CD4-positive, alpha-beta T cell treated with Interleukin-6 at 100 ng/mL for 8 hours (primary cell): ENCODE data around the gene MCTP2.

Source experiments
- DNase-seq: peaks from one replicate; pipeline ENCODE4 v3.0.0-alpha.2; 2020; ENCODE audit warnings: mixed read lengths, low spot score

MCTP2 gene

GRCh38 chr15:94263341-94264273, 32.2 kb downstream of the MCTP2 start:
- DNase-seq, result no peak

GRCh38 chr15:94265009-94265408, 33.6 kb downstream of the MCTP2 start:
- DNase-seq, result no peak

- no peak for DNase-seq
Observed at GRCh38 chr15:94265982-94266381, 34.6 kb downstream of the MCTP2 start.

DNA sequence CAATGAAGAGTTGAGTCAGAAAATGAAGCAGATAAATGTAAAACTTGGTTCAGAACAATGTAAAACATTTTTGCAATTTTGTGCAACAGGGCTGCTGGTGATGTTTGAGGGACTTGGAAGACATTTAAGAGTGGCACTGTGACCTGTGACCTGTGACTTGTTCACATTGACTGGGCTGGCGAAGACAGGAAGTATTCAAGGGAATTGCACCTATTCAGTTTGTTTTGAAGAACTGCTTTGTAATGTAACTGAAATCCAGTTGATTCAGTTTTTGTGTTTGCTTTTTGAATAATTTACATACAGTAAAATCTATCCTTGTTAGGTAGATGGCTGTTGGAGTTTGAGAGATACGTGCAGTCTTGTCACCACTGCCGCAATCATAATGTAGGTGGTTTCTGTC, 35.4 kb downstream of the MCTP2 start:
- DNase-seq, result no peak

DNA sequence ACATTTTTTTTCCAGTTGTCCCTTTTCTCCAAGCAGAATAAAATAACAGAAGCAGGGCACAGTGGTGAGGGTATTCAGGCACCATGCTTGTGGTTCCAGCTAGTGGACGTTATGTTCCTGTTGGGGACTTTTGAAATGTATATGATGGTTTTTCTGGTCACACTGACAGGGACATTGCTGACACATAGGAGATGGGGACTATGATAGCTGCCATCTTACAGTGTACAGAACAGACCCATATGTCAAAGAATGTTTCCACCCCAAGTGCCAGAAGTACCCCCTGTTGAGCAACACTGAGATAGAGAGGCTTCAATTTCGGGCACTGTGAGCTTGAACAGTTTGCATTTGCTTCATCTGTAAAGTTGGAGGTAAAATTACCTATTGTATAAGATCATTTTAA, 38.6 kb downstream of the MCTP2 start:
- no peak for DNase-seq

GRCh38 chr15:94270570-94270969, 39.2 kb downstream of the MCTP2 start:
- DNase-seq, result no peak

GRCh38 chr15:94272251-94272898, 41.0 kb downstream of the MCTP2 start:
- peak; percentile 3 for DNase-seq

DNA sequence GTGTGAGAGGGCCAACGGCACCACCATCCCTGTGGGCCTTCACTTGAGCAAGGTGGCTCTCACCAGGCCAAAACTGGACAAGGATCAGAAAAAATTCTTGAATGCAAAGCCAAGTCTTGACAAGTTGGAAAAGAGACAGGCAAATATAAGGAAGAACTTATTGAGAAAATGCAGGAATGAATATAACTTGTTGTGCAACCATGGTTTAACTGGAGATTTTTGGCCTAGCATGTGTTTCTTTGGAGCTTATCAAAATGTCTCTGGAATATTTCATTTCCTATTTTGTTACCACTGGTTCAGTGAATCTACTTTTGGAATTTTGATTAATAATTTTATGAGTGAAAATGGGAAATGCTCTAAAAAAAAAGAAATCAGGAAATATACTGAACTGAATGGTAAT, 42.5 kb downstream of the MCTP2 start:
- no peak for DNase-seq

DNA sequence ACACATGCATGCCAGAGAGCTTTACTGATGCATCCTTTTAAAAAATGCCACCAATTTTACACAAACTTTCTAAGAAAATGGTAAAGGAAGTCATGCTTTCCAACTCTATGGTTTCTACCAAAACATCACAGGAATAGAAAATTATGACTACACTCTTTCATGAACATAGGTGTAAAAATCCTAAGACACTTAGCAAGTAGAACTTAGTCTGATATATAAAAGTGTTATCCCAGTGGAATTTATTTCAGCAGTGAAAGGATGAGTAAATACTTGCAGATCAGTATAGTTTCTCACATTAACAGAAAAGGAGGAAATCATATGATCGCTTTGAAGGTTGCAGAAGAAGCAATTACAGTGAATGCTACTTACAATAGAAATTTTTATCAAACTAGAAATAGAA, 43.4 kb downstream of the MCTP2 start:
- DNase-seq, result no peak

DNA sequence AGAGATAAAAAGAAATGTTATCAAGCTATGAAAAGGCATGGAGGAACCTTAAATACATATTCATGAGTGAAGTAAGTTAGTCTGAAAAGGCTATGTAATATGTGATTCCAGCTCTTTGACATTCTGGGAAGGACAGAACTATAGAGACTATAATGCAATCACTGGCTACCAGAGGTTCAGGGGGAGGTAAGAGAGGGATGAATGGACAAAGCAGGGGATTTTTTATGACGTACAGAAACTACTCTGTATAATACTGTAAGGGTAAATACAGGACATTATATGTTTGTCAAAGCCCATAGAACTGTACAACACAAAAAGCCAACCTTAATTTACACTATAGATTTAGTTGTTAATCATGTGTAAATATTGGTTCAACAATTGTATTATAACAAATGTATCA, 46.1 kb downstream of the MCTP2 start:
- no peak for DNase-seq

DNA sequence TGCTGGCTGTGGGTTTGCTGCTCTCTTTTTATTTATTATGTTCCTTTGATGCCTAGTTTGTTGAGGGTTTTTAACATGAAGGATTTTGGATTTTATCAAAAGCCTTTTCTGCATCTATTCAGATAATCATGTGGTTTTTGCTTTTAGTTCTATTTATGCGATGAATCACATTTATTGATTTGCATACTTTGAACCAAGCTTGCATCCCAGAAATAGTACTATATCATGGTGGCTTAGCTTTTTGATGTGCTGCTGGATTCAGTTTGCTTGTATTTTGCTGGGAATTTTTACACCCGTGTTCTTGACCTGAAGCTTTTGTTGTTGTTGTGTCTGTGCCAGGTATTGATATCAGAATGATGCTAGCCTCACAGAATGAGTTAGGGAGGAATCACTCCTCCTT, 48.4 kb downstream of the MCTP2 start:
- no peak for DNase-seq

GRCh38 chr15:94280301-94280700, 48.9 kb downstream of the MCTP2 start:
- no peak for DNase-seq

- no peak for DNase-seq
Observed at GRCh38 chr15:94282269-94283250, 51.2 kb downstream of the MCTP2 start.

GRCh38 chr15:94286583-94286982, 55.2 kb downstream of the MCTP2 start:
- no peak for DNase-seq

DNA sequence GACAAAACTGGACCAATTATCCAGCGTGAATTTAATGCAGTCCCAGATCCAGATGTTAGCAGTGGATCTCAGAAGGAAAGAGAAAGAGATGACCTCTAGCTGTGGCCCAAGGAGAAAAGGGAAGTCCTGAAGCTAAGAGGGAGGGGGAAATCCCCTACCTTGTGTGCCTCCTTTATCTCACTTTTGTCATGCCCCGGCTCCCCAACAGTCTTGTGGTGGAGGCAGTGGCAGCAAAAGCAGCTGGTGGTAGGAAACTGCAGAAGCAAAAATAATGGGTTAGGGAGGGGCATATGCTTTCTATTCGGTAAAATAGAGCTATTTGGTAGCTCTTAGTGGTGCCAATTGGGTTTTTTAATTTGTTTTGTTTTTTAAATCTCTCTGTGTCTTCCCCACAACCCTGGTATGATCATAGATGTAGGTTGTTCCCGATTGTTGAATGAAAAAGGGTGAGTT, 56.5 kb downstream of the MCTP2 start:
- peak; percentile 23 for DNase-seq

GRCh38 chr15:94290730-94291129, 59.4 kb downstream of the MCTP2 start:
- no peak for DNase-seq

GRCh38 chr15:94293411-94294402, 62.3 kb downstream of the MCTP2 start:
- no peak for DNase-seq

- DNase-seq, result no peak
Observed at GRCh38 chr15:94294556-94294955, 63.2 kb downstream of the MCTP2 start.

DNA sequence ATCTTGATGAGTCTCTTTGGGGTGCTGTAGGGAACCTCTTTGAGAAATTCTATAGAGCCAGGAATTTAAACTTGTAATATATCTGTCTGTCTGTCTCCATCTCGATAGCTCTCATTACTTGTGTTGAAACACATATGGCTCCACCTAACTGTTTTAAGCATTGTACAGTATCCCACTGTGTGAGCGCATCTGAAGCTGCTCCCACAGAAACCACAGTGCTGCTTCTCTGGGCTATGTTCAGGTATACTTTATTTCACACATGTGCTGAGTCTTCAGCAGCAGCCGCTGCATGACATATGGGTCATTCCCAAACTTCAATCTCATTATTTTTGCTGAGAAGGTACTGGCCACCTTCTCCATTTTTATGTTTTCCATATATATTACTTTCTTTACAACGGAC, 63.9 kb downstream of the MCTP2 start:
- DNase-seq, result no peak

- DNase-seq, result no peak
Observed at GRCh38 chr15:94296717-94297116, 65.4 kb downstream of the MCTP2 start.

DNA sequence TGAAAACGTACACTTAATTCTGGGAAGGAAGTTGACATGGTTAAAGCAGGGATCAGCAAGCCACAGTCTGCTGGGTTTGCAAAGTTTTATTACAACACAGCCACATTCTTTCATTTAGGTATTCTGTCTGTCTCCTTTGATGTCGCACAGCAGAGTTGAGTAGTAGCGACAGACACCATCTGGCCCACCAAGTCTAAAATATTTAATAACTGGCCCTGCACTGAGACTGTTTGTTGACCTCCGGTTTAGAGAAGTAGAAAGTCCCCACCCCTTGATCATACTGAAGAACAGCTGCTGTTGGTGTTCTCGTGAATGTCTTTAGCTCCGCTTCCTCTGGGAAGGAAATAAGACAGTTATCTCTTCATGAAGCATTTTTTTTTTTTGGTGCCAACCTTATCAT, 66.2 kb downstream of the MCTP2 start:
- no peak for DNase-seq
